ENCODE measurements around the gene AGTR1.

The AGTR1 gene

GRCh38 chr3:148697306-148698189 lies at the start of gene AGTR1:
Gene AGTR1 (plus strand): TSS chr3:148697903. CDS start chr3:148741036, 43,133 bp downstream.
- Mint-ChIP-seq H3K27me3 (peaks cover 18% of the 10 kb centered on the region), H3K27ac (no peak within 1 kb of the TSS), H3K4me3 (no peak within 1 kb of the TSS)

GRCh38 chr3:148648685-148649352 lies 48.9 kb upstream of the AGTR1 start:
- H3K4me1 Mint-ChIP-seq (ENCODE audit: low read depth), result no peaks in the 10 kb centered on the region
- no peak overlapping the region for H3K4me3 Mint-ChIP-seq
- no peak overlapping the region for H3K27ac Mint-ChIP-seq
- no peaks in the 10 kb centered on the region for H3K9me3 Mint-ChIP-seq (ENCODE audit: low read depth)
- H3K36me3 Mint-ChIP-seq, result no peaks in the 10 kb centered on the region
- H3K27me3 Mint-ChIP-seq, result no peaks in the 10 kb centered on the region

More at GRCh38 chr3:148697306-148698189, at the start of gene AGTR1:
- Mint-ChIP-seq H3K4me1 (ENCODE audit: low read depth) (no peaks in the 10 kb centered on the region), H3K9me3 (ENCODE audit: low read depth) (no peaks in the 10 kb centered on the region), H3K36me3 (no peaks in the 10 kb centered on the region)

- H3K4me1 Mint-ChIP-seq (ENCODE audit: low read depth), result no peaks in the 10 kb centered on the region
- no peak overlapping the region for H3K4me3 Mint-ChIP-seq
- H3K27me3 Mint-ChIP-seq, result no peaks in the 10 kb centered on the region
- no peaks in the 10 kb centered on the region for H3K36me3 Mint-ChIP-seq
- H3K9me3 Mint-ChIP-seq (ENCODE audit: low read depth), result no peaks in the 10 kb centered on the region
- H3K27ac Mint-ChIP-seq, result no peak overlapping the region
Observed at GRCh38 chr3:148651549-148651948, 46.2 kb upstream of the AGTR1 start.

GRCh38 chr3:148654433-148654832 lies 43.3 kb upstream of the AGTR1 start:
- H3K27me3 Mint-ChIP-seq, result peaks cover 1% of the 10 kb centered on the region
- H3K4me1 Mint-ChIP-seq (ENCODE audit: low read depth), result no peaks in the 10 kb centered on the region
- no peaks in the 10 kb centered on the region for H3K9me3 Mint-ChIP-seq (ENCODE audit: low read depth)
- H3K4me3 Mint-ChIP-seq, result no peak overlapping the region
- H3K36me3 Mint-ChIP-seq, result no peaks in the 10 kb centered on the region
- no peak overlapping the region for H3K27ac Mint-ChIP-seq

- Mint-ChIP-seq H3K27ac (no peak overlapping the region), H3K4me3 (no peak overlapping the region), H3K4me1 (ENCODE audit: low read depth) (no peaks in the 10 kb centered on the region), H3K9me3 (ENCODE audit: low read depth) (no peaks in the 10 kb centered on the region), H3K27me3 (peaks cover 1% of the 10 kb centered on the region), H3K36me3 (no peaks in the 10 kb centered on the region)
Observed at GRCh38 chr3:148657470-148657869, 40.2 kb upstream of the AGTR1 start.

- Mint-ChIP-seq H3K27me3 (peaks cover 1% of the 10 kb centered on the region), H3K36me3 (no peaks in the 10 kb centered on the region), H3K4me3 (no peak overlapping the region), H3K9me3 (ENCODE audit: low read depth) (no peaks in the 10 kb centered on the region), H3K4me1 (ENCODE audit: low read depth) (no peaks in the 10 kb centered on the region), H3K27ac (no peak overlapping the region)
Observed at GRCh38 chr3:148659512-148659911, 38.2 kb upstream of the AGTR1 start.

GRCh38 chr3:148680289-148680688 lies 17.4 kb upstream of the AGTR1 start:
- Mint-ChIP-seq H3K4me1 (ENCODE audit: low read depth) (no peaks in the 10 kb centered on the region), H3K27ac (no peak overlapping the region), H3K4me3 (no peak overlapping the region), H3K9me3 (ENCODE audit: low read depth) (peaks cover 6% of the 10 kb centered on the region), H3K27me3 (no peaks in the 10 kb centered on the region), H3K36me3 (no peaks in the 10 kb centered on the region)

GRCh38 chr3:148681080-148681479 lies 16.6 kb upstream of the AGTR1 start:
- Mint-ChIP-seq H3K27me3 (no peaks in the 10 kb centered on the region), H3K36me3 (no peaks in the 10 kb centered on the region), H3K27ac (no peak overlapping the region), H3K4me1 (ENCODE audit: low read depth) (no peaks in the 10 kb centered on the region), H3K4me3 (no peak overlapping the region), H3K9me3 (ENCODE audit: low read depth) (peaks cover 6% of the 10 kb centered on the region)

GRCh38 chr3:148682997-148683396 lies 14.7 kb upstream of the AGTR1 start:
- Mint-ChIP-seq H3K4me1 (ENCODE audit: low read depth) (no peaks in the 10 kb centered on the region), H3K27ac (no peak overlapping the region), H3K27me3 (no peaks in the 10 kb centered on the region), H3K4me3 (no peak overlapping the region), H3K9me3 (ENCODE audit: low read depth) (peaks cover 6% of the 10 kb centered on the region), H3K36me3 (no peaks in the 10 kb centered on the region)

GRCh38 chr3:148694116-148694515 lies 3.6 kb upstream of the AGTR1 start:
- Mint-ChIP-seq H3K4me3 (no peak overlapping the region), H3K4me1 (ENCODE audit: low read depth) (no peaks in the 10 kb centered on the region)

GRCh38 chr3:148698190-148698810 lies 597 bp downstream of the AGTR1 start:
- H3K27ac Mint-ChIP-seq, result no peak overlapping the region
- H3K27me3 Mint-ChIP-seq, result peaks cover 18% of the 10 kb centered on the region
- no peak overlapping the region for H3K4me3 Mint-ChIP-seq
- H3K36me3 Mint-ChIP-seq, result no peaks in the 10 kb centered on the region
- H3K4me1 Mint-ChIP-seq (ENCODE audit: low read depth), result no peaks in the 10 kb centered on the region
- no peaks in the 10 kb centered on the region for H3K9me3 Mint-ChIP-seq (ENCODE audit: low read depth)

More at GRCh38 chr3:148694116-148694515, 3.6 kb upstream of the AGTR1 start:
- H3K27ac Mint-ChIP-seq, result no peak overlapping the region
- H3K36me3 Mint-ChIP-seq, result no peaks in the 10 kb centered on the region
- H3K9me3 Mint-ChIP-seq (ENCODE audit: low read depth), result no peaks in the 10 kb centered on the region
- peaks cover 8% of the 10 kb centered on the region for H3K27me3 Mint-ChIP-seq

- Mint-ChIP-seq H3K27me3 (peaks cover 3% of the 10 kb centered on the region), H3K4me1 (ENCODE audit: low read depth) (no peaks in the 10 kb centered on the region), H3K27ac (no peak overlapping the region), H3K4me3 (no peak overlapping the region), H3K36me3 (no peaks in the 10 kb centered on the region), H3K9me3 (ENCODE audit: low read depth) (no peaks in the 10 kb centered on the region)
Observed at GRCh38 chr3:148705314-148705713, 7.6 kb downstream of the AGTR1 start.

GRCh38 chr3:148707601-148708380 lies 10.1 kb downstream of the AGTR1 start:
- no peaks in the 10 kb centered on the region for H3K27me3 Mint-ChIP-seq
- H3K4me3 Mint-ChIP-seq, result no peak overlapping the region
- no peaks in the 10 kb centered on the region for H3K36me3 Mint-ChIP-seq
- no peak overlapping the region for H3K27ac Mint-ChIP-seq
- H3K9me3 Mint-ChIP-seq (ENCODE audit: low read depth), result no peaks in the 10 kb centered on the region
- H3K4me1 Mint-ChIP-seq (ENCODE audit: low read depth), result no peaks in the 10 kb centered on the region

GRCh38 chr3:148708409-148708808 lies 10.7 kb downstream of the AGTR1 start:
- Mint-ChIP-seq H3K27ac (no peak overlapping the region), H3K4me3 (no peak overlapping the region), H3K36me3 (no peaks in the 10 kb centered on the region), H3K4me1 (ENCODE audit: low read depth) (no peaks in the 10 kb centered on the region), H3K27me3 (no peaks in the 10 kb centered on the region), H3K9me3 (ENCODE audit: low read depth) (no peaks in the 10 kb centered on the region)
